Smooth muscle cell (in vitro differentiated cells): ENCODE measurements around the gene LRRC56. TPM values are rescaled to one million over a fixed set of nuclear protein-coding genes. Genes with fewer than 3 reads are reported as not detected.

ENCODE experiments used
- DNase-seq: peaks from one replicate; lab custom pipeline; 2025; ENCODE audit not compliant: unreplicated experiment; lab: John Stamatoyannopoulos, UW
- H2AFZ ChIP-seq: fragments of 200-600 bp; sonication (generic); 2 replicates; pipeline ENCODE4 v1.6.0; 2016; ENCODE audit warnings: antibody characterized with exemption, low read depth, mild to moderate bottlenecking
- H3F3A ChIP-seq: fragments of 200-600 bp; sonication (generic); 2 replicates; pipeline ENCODE4 v1.6.0; 2017; ENCODE audit warnings: antibody characterized with exemption, low read depth
- H3K27ac ChIP-seq: fragments of 200-600 bp; sonication (generic); 2 replicates; pipeline ENCODE4 v1.5.1; 2016; ENCODE audit warnings: low read depth, mild to moderate bottlenecking
- H3K27me3 ChIP-seq: fragments of 200-600 bp; sonication (generic); 2 replicates; pipeline ENCODE4 v1.6.1; 2016; ENCODE audit warnings: low read depth, mild to moderate bottlenecking
- H3K36me3 ChIP-seq: fragments of 200-600 bp; sonication (generic); 2 replicates; pipeline ENCODE4 v1.5.1; 2016; ENCODE audit warnings: low read depth
- H3K4me1 ChIP-seq: fragments of 200-600 bp; sonication (generic); 2 replicates; pipeline ENCODE4 v1.5.1; 2016; ENCODE audit warnings: low read depth
- H3K4me2 ChIP-seq: fragments of 200-600 bp; sonication (generic); 2 replicates; pipeline ENCODE4 v1.6.0; 2016; ENCODE audit warnings: mild to moderate bottlenecking
- H3K4me3 ChIP-seq: fragments of 200-600 bp; sonication (generic); 2 replicates; pipeline ENCODE4 v1.5.1; 2016; ENCODE audit warnings: mild to moderate bottlenecking
- H3K79me2 ChIP-seq: fragments of 200-600 bp; sonication (generic); 2 replicates; pipeline ENCODE4 v1.6.0; 2016; ENCODE audit warnings: low read depth, mild to moderate bottlenecking
- H3K9ac ChIP-seq: fragments of 200-600 bp; sonication (generic); 2 replicates; pipeline ENCODE4 v1.6.0; 2016; ENCODE audit warnings: low read depth
- H3K9me3 ChIP-seq: fragments of 200-600 bp; sonication (generic); replicated peaks from 2 replicates; pipeline ENCODE4 v1.5.1; 2016; ENCODE audit warnings: low read depth
- H4K20me1 ChIP-seq: fragments of 200-600 bp; sonication (generic); 2 replicates; pipeline ENCODE4 v1.6.0; 2016; ENCODE audit warnings: low read depth
- CTCF ChIP-seq: fragments of 200-600 bp; sonication (generic); IDR thresholded peaks from 2 replicates; pipeline ENCODE4 v1.5.1; 2017; ENCODE audit warnings: borderline replicate concordance, mild to moderate bottlenecking, antibody characterized with exemption; ENCODE audit not compliant: insufficient read depth, poor library complexity, severe bottlenecking
- WGBS: methylation state at CpG from one replicate; pipeline ENCODE4 v1.1.7; 2016; ENCODE audit warnings: low lambda C conversion rate; 5-methylcytosine and 5-hydroxymethylcytosine counted together
- polyA plus RNA-seq: library from polyadenylated mRNA; unstranded; fragments of >200 nt; fragmentation: Nextera tagmentation; extraction: Ambion mirVana; gene quantifications from 2 replicates; pipeline ENCODE4 v1.2.1, GENCODE V29; 2016
- total RNA-seq: library from RNA; depleted of rRNA; stranded (reverse); fragments of >200 nt; gene quantifications from 2 replicates; pipeline ENCODE4 v1.2.3, GENCODE V29; 2014

LRRC56 gene
- total and polyA plus RNA-seq, 2 experiments from 2014 or later: 0.31 to 1.5 TPM

- no peaks in the 10 kb centered on the region for H3F3A ChIP-seq
- no peaks in the 10 kb centered on the region for H3K79me2 ChIP-seq
- no peak overlapping the region for H3K4me3 ChIP-seq
- WGBS: 90% methylated on average over 10 of the region's 16 CpGs
- no peaks in the 10 kb centered on the region for H4K20me1 ChIP-seq
- no peak for DNase-seq
- H3K27ac ChIP-seq: no peak overlapping the region
- H3K4me1 ChIP-seq: peaks cover 2% of the 10 kb centered on the region
- H3K9me3 ChIP-seq: no peaks in the 10 kb centered on the region
- no peak overlapping the region for H3K9ac ChIP-seq
- no peak overlapping the region for H3K4me2 ChIP-seq
- H3K36me3 ChIP-seq: no peaks in the 10 kb centered on the region
- no peak for TF ChIP-seq CTCF
- H2AFZ ChIP-seq: no peak overlapping the region
- peaks cover 28% of the 10 kb centered on the region for H3K27me3 ChIP-seq
These were observed 13.8 kb downstream of the LRRC56 start for GRCh38 chr11:551131-551530.

DNA sequence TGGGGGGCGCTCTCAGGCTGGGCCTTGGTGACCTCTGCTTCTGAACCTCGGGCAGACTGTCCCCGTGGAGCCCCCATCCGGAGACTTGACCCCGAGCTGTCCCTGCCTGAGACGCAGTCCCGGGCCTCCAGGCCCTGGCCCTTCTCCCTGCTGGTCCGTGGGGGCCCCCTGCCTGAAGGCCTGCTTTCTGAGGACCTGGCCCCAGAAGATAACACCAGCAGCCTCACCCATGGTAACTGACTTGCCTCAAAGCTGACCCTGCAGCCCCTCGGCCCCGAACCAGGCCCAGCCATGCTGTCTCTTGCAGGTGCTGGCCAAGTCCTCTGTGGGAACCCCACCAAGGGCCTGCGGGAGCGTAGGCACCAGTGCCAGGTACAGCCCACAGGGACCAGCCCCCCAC, 14.3 kb downstream of the LRRC56 start:
- Histone ChIP-seq H3F3A (no peaks in the 10 kb centered on the region), H3K27me3 (peaks cover 33% of the 10 kb centered on the region), H3K27ac (no peak overlapping the region), H3K4me1 (peaks cover 2% of the 10 kb centered on the region), H3K9me3 (no peaks in the 10 kb centered on the region), H3K4me2 (no peak overlapping the region), H3K79me2 (no peaks in the 10 kb centered on the region), H2AFZ (no peak overlapping the region), H3K36me3 (no peaks in the 10 kb centered on the region), H4K20me1 (no peaks in the 10 kb centered on the region), H3K9ac (no peak overlapping the region), H3K4me3 (no peak overlapping the region)
- no peak for TF ChIP-seq CTCF
- DNase-seq: no peak
- WGBS: 92% methylated on average over 12 of the region's 12 CpGs

DNA sequence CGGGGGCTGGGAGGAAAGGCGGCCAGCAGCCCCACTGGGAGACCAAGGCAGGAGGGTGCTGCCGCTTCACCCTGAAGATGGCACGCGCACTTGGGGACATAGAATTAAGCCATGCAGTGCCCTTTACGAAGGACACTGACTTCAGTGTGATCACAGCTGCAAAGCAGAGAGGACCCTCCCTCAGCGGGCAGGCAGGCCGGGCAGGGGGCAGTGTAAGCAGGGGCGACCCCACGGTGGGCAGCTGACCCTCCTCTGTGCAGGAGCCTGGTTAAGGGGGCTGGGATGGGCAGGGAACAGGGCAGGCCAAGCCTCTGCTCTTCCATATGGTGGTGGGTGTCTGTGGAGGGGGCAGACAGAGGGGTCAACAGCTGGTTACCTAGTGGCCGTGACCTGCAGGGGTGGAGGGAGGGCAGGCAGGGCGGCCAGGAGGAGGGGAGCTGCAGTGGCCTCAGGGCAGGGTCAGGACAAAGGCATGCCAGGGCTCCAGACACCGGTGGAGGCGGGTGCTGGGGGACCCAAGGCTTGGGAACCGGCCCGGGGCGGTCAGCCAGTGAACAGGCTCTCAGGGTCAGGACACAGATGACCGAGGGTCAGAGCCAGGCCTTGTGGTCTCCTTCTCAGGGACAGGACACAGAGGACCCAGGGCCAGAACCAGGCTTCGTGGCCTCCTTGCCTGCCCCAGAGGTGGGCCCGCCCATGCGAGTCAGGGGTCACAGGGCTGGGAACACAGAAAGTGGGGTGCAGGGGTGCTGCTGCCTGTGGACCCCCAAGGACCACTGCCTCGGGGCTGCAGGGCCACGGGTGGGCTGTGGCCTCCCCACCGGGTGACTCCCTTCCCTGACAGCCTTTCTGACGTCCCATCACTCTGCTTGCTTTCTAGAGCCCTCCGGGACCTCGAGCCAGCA, 16.0 kb downstream of the LRRC56 start:
- Histone ChIP-seq H3K79me2 (no peaks in the 10 kb centered on the region), H3K9ac (no peak overlapping the region), H3K36me3 (no peaks in the 10 kb centered on the region), H4K20me1 (no peaks in the 10 kb centered on the region), H3K4me1 (peaks cover 2% of the 10 kb centered on the region), H3F3A (no peaks in the 10 kb centered on the region), H3K4me3 (no peak overlapping the region), H3K27me3 (peaks cover 50% of the 10 kb centered on the region), H2AFZ (no peak overlapping the region), H3K27ac (no peak overlapping the region), H3K4me2 (no peak overlapping the region), H3K9me3 (no peaks in the 10 kb centered on the region)
- WGBS: 93% methylated on average over 24 of the region's 27 CpGs
- TF ChIP-seq CTCF: no peak
- DNase-seq: no peak

DNA sequence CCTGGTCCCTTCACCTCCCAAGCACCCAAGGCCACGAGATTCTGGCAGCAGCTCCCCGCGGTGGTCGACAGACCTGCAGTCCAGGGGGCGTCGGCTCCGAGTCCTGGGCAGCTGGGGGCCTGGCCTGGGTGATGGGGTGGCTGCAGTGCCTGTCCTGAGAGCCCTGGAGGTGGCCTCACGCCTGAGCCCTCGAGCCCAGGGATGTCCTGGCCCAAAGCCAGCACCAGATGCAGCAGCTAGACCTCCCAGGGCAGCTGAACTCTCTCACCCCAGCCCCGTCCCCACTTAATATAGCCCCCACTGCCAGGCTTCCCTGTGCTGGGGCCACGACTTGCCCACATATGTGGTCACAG, 16.6 kb downstream of the LRRC56 start:
- Histone ChIP-seq H3K4me3 (no peak overlapping the region), H3K27ac (no peak overlapping the region), H3K36me3 (no peaks in the 10 kb centered on the region), H3K9me3 (no peaks in the 10 kb centered on the region), H2AFZ (no peak overlapping the region), H3K4me1 (peaks cover 2% of the 10 kb centered on the region), H3K9ac (no peak overlapping the region), H3F3A (no peaks in the 10 kb centered on the region), H3K27me3 (peaks cover 57% of the 10 kb centered on the region), H4K20me1 (no peaks in the 10 kb centered on the region), H3K4me2 (no peak overlapping the region), H3K79me2 (no peaks in the 10 kb centered on the region)
- 79% methylated on average over 9 of the region's 11 CpGs for WGBS
- no peak for DNase-seq
- TF ChIP-seq CTCF: no peak
